Activated B cell treated with CpG ODN at 0.5 μM for 24 hours (primary cell): ENCODE data around the gene DET1. TPM values are rescaled to one million over a fixed set of nuclear protein-coding genes. Genes with fewer than 3 reads are reported as not detected.

Experiments
- ATAC-seq: fragments of 200-7000 bp; cut with Tn5 transposase; one replicate; pipeline ENCODE4 v1.10.0; 2021; ENCODE audit warnings: low read depth, mild to moderate bottlenecking, moderate library complexity
- CTCF ChIA-PET: fragments of 350-600 bp; sonication (Branson Sonifier 250); formaldehyde crosslinking; loops from one replicate; lab custom pipeline; 2021; ENCODE audit warnings: antibody characterized with exemption; lab: Charles Lee
- POLR2A ChIA-PET: fragments of 350-600 bp; sonication (Branson Sonifier 250); formaldehyde crosslinking; loops from one replicate; lab custom pipeline; 2021; ENCODE audit warnings: antibody characterized with exemption; lab: Charles Lee
- DNase-seq: peaks from one replicate; pipeline ENCODE4 v3.0.0; 2022
- H3K27ac Mint-ChIP-seq: one replicate; pipeline ENCODE4 v1.8.0; 2020; ENCODE audit warnings: mixed read lengths
- H3K27me3 Mint-ChIP-seq: one replicate; pipeline ENCODE4 v1.8.0; 2021; ENCODE audit warnings: mixed read lengths
- H3K36me3 Mint-ChIP-seq: one replicate; pipeline ENCODE4 v1.8.0; 2021; ENCODE audit warnings: low read depth, mixed read lengths
- H3K4me1 Mint-ChIP-seq: one replicate; pipeline ENCODE4 v1.8.0; 2021; ENCODE audit warnings: mixed read lengths
- H3K4me3 Mint-ChIP-seq: one replicate; pipeline ENCODE4 v1.8.0; 2020; ENCODE audit warnings: mild to moderate bottlenecking, mixed read lengths
- H3K9me3 Mint-ChIP-seq: one replicate; pipeline ENCODE4 v1.8.0; 2020; ENCODE audit warnings: mixed read lengths
- intact Hi-C: fragments of 100-400 bp; cut with micrococcal nuclease; formaldehyde crosslinking; loops from one replicate; pipeline ENCODE4 v1.15.1; 2024
- total RNA-seq: library from RNA; stranded (reverse); gene quantifications from 2 replicates; pipeline ENCODE4 v1.2.3, GENCODE V29; 2022
- TF ChIP-seq, protein P1 (sequence below): fragments of 200-600 bp; IDR thresholded peaks from one replicate; pipeline ENCODE4 v1.8.0; 2022; ENCODE audit warnings: antibody characterized with exemption, mild to moderate bottlenecking

The DET1 gene
- total RNA-seq, 1 donor from 2014 or later: 7.1 TPM

- peaks cover 56% of the 10 kb centered on the region for H3K36me3 Mint-ChIP-seq
- ChIA-PET CTCF (no interaction called here), POLR2A (no interaction called here)
- ATAC-seq (no peak), DNase-seq (no peak)
- TF ChIP-seq, protein P1, sequence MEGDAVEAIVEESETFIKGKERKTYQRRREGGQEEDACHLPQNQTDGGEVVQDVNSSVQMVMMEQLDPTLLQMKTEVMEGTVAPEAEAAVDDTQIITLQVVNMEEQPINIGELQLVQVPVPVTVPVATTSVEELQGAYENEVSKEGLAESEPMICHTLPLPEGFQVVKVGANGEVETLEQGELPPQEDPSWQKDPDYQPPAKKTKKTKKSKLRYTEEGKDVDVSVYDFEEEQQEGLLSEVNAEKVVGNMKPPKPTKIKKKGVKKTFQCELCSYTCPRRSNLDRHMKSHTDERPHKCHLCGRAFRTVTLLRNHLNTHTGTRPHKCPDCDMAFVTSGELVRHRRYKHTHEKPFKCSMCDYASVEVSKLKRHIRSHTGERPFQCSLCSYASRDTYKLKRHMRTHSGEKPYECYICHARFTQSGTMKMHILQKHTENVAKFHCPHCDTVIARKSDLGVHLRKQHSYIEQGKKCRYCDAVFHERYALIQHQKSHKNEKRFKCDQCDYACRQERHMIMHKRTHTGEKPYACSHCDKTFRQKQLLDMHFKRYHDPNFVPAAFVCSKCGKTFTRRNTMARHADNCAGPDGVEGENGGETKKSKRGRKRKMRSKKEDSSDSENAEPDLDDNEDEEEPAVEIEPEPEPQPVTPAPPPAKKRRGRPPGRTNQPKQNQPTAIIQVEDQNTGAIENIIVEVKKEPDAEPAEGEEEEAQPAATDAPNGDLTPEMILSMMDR: no peak
- no peaks in the 10 kb centered on the region for H3K4me1 Mint-ChIP-seq
- no peak overlapping the region for H3K4me3 Mint-ChIP-seq
- intact Hi-C loops: no loop called here
- H3K27me3 Mint-ChIP-seq: no peaks in the 10 kb centered on the region
- H3K27ac Mint-ChIP-seq: no peak overlapping the region
- H3K9me3 Mint-ChIP-seq: no peaks in the 10 kb centered on the region
Observed at GRCh38 chr15:88509321-88509720, 37.2 kb downstream of the DET1 start.

DNA sequence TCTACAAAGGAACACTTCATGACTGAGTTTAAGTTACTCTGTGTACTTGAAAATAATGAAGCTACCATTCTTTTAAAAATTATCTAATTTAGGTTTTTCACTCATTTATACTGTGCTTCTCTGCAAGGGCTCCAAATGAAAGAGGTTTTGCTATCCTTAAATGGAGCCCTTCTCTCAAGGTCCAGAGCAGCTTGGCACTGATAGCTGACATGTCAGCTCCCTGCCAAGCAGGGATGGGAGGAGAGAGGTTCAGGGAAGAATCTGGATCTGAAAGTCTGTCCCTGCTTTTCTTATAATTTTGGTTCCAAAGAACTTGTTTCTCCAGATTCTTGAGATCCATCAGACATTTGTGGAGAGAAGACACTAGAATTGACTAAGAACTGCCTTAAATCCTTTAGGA lies 39.9 kb downstream of the DET1 start:
- Mint-ChIP-seq H3K4me3 (no peak overlapping the region), H3K36me3 (peaks cover 52% of the 10 kb centered on the region), H3K9me3 (no peaks in the 10 kb centered on the region), H3K27me3 (no peaks in the 10 kb centered on the region), H3K4me1 (no peaks in the 10 kb centered on the region), H3K27ac (no peak overlapping the region)
- DNase-seq (no peak), ATAC-seq (no peak)
- ChIA-PET CTCF (no interaction called here), POLR2A (no interaction called here)
- intact Hi-C loops: no loop called here
- TF ChIP-seq, protein P1: no peak

DNA sequence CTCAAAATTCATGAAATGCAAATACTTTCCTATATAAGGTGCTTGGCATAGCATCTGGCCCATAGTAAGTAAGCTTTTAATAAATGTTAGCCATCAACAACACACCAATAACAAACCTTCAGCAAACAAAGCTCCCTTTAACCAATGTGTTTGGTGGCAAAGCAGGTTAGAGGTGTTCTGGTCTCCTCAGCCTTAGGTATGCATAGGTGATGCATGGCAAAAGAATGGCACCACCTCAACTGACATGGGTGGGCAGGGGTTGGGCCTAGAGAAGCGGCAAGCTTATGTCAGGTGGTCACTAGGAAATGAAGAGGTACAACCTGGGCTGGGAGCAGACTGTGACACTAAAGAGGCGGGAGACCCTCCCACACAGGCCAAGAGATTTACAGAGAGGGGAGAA lies 40.8 kb downstream of the DET1 start:
- no peak overlapping the region for H3K27ac Mint-ChIP-seq
- H3K4me3 Mint-ChIP-seq: no peak overlapping the region
- TF ChIP-seq, protein P1: no peak
- ChIA-PET POLR2A (no interaction called here), CTCF (no interaction called here)
- no peaks in the 10 kb centered on the region for H3K4me1 Mint-ChIP-seq
- intact Hi-C loops: no loop called here
- peaks cover 44% of the 10 kb centered on the region for H3K36me3 Mint-ChIP-seq
- H3K27me3 Mint-ChIP-seq: no peaks in the 10 kb centered on the region
- no peak for DNase-seq
- ATAC-seq: no peak
- H3K9me3 Mint-ChIP-seq: no peaks in the 10 kb centered on the region

DNA sequence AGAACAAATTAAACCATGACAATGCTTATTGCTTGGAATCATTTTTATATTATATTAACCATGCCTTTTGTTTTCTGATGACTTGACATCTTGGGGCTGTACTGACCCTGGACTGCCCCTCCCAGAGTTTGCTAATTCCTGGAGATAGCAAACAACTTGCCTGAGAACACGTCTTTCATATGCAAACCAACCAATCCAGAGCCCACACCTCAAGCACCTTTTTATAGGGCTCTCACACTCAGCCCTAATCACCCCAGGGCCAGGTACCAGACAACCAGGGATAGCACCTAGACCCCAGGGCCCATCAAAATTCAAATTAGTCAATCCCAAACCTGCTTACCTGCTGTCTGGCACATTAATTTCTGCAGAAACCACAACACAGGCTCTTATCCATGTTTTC lies 42.0 kb downstream of the DET1 start:
- TF ChIP-seq, protein P1: no peak
- intact Hi-C loops: no loop called here
- Mint-ChIP-seq H3K4me1 (no peaks in the 10 kb centered on the region), H3K27ac (no peak overlapping the region), H3K36me3 (peaks cover 34% of the 10 kb centered on the region), H3K9me3 (no peaks in the 10 kb centered on the region), H3K4me3 (no peak overlapping the region), H3K27me3 (no peaks in the 10 kb centered on the region)
- DNase-seq (no peak), ATAC-seq (no peak)
- ChIA-PET POLR2A (no interaction called here), CTCF (no interaction called here)

DNA sequence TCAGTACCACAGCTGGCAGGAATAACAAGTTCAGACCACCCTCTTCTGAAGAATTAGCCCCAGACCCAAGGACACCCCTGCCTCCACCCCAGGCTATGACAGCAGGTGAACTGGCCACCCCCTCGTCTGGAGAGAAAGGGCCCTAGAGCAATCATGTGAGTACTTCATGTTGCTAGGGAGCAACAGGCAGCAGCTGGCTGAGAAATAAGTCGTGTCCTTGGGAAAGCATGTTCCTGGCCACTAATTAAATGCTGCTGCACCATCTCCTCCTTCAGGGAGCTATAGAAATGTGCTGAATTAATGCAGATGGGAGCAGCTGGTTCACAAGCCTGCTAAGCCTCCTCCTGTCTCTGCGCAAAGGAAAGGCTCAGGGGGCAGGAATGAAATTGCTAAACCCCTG lies 47.5 kb downstream of the DET1 start:
- H3K4me3 Mint-ChIP-seq: no peak overlapping the region
- intact Hi-C loops: no loop called here
- DNase-seq (no peak), ATAC-seq (no peak)
- no peak overlapping the region for H3K27ac Mint-ChIP-seq
- ChIA-PET POLR2A (no interaction called here), CTCF (no interaction called here)
- H3K36me3 Mint-ChIP-seq: peaks cover 12% of the 10 kb centered on the region
- H3K27me3 Mint-ChIP-seq: no peaks in the 10 kb centered on the region
- no peaks in the 10 kb centered on the region for H3K9me3 Mint-ChIP-seq
- TF ChIP-seq, protein P1: no peak
- H3K4me1 Mint-ChIP-seq: no peaks in the 10 kb centered on the region
